Measurements from ENCODE around the gene CNTN1.

- no peak for TF ChIP-seq POLR2A (IDR thresholded peaks at IDR 0.05; ENCODE audit: low read depth, low read length)
- TF ChIP-seq SPI1 (IDR thresholded peaks at IDR 0.05; ENCODE audit: low read depth, low read length) = no peak
- no peak for TF ChIP-seq POLR2AphosphoS5 (IDR thresholded peaks at IDR 0.05; ENCODE audit: low read depth, low read length)
- no peak for TF ChIP-seq PAX5 (IDR thresholded peaks at IDR 0.05; ENCODE audit: insufficient read depth, low read length, severe bottlenecking)
These were observed 382.2 kb downstream of the CNTN1 start for GRCh38 chr12:41074473-41074769.

All from GM12891 (cell line).